NCI-H748 treated with DMSO at 0.1 percent for 48 hours (cell line): ENCODE measurements around the gene LSP1.

Source experiments
- DNase-seq: peaks from one replicate; lab custom pipeline; 2025; lab: John Stamatoyannopoulos, UW

The LSP1 gene

DNA sequence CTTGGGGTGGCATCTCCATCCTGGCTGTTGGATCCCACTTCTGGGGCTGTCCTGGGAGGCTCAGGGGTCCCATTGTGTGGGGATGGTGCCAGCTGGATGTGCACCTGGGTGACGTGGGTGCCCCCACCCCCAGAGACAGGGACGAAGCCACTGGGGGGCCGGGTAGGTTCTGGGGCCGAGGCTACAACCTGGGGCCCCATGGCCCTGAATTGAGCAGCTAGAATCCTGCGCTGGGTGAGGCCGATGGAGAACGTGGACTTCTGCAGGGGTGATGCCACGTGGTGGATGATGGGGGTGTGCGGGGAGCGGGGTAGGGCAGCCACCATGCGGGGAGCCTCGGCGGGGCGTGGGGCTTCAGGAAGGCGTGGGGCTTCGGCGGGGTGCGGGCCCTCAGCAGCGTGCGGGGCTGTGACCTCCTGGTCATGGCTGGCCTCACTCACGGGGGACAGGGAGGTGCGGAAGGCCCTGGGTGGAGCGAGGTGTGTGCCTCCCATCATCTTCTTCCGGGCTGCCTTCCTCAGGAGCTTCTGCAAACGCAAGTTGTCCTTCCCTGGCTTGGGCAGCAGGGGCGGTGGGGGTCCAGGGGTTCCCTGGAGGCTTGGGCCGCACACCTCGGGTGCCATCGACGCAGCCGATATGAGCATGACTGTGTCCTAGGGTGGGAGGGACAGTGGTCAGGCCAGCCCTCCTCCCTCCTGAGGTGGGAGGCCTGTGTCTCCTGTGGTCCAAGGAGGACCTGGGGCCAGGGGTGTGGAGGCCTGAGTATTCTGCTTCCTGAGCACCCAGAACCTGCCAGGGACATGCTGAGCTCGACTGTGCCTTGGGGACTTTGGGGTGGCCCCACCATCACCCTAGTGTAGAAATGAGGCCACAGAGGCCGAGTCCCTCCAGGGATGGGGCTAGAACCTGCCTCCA, 37.3 kb downstream of the LSP1 start:
- no peak for DNase-seq

GRCh38 chr11:1890856-1891830, 38.3 kb downstream of the LSP1 start:
- no peak for DNase-seq

GRCh38 chr11:1891831-1892115, 38.9 kb downstream of the LSP1 start, which contains the start of gene PRR33:
Gene PRR33 (minus strand): TSS chr11:1891895. CDS start chr11:1890584, 1,311 bp downstream.
- no peak for DNase-seq

DNA sequence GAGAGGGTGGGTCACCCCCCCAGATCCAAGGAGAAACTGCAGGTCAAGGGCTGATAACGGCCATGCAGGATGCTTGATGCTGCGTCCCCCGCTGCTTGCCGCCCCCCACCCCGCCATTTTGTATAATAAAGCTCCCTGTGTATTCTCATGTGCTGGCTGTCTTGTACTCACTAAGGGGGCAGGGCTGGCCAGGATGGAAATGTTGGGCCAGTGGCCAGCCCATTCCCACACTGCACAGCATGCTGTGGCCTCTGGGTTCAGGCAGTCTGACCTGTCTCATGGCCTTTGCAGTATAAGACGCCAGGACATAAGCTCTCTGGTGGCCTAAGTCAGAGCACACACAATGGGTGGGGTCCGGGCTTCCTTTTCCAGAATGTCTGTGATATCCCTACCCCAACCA, 39.2 kb downstream of the LSP1 start:
- no peak for DNase-seq

- no peak for DNase-seq
Observed at GRCh38 chr11:1892558-1892957, 39.7 kb downstream of the LSP1 start.

DNA sequence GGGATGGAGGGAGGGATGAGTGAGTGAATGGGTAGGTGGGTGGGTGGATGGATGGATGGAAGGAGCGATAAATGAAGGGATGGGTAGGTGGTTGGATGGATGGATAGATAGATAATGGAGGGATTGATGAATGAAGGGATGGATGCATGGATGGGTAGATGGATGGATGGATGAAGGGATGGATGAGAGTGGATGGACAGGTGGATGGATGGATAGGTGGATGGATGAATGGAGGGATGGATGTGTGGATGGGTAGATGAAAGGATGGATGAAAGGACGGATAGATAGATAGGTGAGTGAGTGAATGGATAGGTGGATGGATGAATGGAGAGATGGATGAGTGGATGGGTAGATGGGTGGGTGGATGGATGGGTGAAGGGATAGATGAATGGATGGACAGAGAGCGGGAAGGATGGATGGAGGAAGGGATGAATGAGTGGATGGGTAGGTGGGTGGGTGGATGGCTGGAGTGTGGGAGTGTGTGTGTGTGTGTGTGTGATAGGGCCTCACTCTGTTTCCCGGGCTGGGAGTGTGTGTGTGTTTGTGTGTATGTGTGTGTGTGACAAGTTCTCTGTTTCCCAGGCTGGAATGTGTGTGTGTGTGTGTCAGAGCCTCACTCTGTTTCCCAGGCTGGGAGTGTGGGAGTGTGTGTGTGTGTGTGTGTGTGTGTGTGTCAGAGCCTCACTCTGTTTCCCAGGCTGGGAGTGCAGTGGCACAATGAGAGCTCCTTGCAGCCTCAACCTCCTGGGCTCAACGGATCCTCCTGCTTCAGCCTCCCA, 40.9 kb downstream of the LSP1 start:
- DNase-seq, result no peak

- no peak for DNase-seq
Observed at GRCh38 chr11:1894759-1895158, 41.9 kb downstream of the LSP1 start.

DNA sequence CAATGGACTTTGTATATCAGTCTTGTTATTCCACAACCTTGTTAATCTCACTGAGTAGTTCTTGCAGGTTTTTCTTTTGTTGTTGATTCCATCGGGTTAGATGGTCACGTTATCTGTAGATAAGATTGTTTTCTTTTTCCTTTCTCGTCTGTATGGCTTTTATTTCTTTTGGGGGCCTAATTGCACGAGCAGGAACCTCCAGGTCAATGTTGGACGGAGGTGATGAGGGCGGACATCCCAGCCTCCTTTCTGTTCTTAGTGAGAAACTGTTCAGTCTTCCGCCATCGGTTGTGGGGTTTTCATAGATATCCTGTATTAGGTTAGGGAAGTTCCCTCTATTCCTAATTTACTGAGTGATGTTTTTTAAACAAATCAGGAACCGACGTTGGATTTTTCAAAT, 43.6 kb downstream of the LSP1 start:
- no peak for DNase-seq

- no peak for DNase-seq
Observed at GRCh38 chr11:1896923-1897322, 44.0 kb downstream of the LSP1 start.

GRCh38 chr11:1899090-1899489, 46.2 kb downstream of the LSP1 start:
- DNase-seq, result no peak

DNA sequence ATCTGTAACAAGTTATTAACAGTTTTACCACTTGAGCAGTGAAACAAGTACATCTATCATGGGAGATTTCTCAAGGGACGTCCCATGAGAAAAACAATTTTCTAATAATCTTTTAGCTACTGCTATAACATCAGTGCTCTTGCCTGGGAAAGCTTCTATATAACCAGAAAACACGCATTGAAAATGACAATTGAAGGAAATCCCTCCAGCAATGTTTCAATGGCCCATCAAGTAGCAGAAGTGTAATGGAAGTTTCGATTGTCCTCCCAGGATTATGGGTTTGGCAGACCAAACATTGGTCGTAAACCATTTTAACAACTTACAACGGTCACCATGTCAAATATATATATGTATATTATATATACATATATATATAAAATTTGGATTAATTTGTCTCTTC, 46.8 kb downstream of the LSP1 start:
- DNase-seq, result no peak

DNA sequence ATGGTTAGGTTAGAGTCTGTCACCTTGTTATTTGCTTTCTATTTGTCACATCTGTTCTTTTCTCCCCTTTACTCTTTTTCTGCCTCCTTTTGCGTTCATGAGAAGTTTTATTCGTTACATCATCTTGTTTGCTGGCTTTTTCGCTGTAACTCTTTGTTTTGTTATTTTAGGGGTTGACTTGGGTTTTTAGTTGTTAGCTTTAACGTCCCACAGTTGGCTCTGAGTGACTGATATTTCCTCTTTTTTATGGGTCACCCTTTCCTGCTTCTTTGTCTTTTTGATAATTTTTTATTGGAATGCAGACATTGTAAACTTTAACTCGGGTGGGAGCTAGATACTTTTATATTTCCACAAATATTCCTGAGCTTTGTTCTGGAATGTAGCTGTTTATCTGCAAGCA, 53.3 kb downstream of the LSP1 start:
- no peak for DNase-seq

DNA sequence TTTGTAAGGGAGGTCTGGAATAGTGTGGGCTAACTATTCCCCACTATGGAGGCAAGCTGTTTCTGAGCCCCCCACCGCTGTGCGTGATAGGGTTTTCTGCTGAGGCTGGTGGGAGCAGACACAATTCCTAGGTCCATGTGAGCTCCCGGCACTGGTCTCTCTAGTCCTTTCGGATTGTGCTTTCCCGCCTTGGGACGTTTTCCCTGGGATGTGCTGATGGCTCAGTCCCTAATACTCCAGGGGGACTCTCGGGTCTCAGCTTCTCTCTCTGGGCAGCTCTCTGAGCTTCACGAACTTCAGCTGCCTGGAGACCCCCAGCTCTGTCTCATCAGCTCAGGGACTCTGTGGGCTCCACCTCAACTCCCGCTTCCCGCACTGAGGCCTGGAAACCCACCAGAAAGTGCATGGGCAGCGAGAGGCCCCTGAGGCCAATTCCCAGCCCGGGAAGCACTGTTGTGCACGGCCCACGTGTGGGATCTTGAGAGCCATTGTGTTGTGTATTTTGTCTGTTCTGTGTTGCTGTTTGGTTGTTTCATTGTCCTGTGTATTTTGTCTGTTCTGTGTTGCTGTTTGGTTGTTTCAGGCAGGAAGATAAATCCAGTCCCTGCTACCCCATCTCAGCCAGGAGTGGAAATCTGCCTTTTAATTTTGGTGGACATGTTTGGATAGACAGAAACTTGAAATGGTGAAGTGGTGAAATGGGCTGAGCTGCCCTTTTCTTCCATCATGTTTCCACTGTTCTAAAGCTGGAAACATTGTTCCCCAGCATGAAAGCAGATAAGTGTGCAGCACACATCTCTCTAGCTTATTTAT, 53.9 kb downstream of the LSP1 start:
- DNase-seq, result no peak

- no peak for DNase-seq
Observed at GRCh38 chr11:1908618-1909017, 55.7 kb downstream of the LSP1 start.

GRCh38 chr11:1909524-1909923, 56.6 kb downstream of the LSP1 start:
- no peak for DNase-seq

GRCh38 chr11:1912289-1912878, 59.5 kb downstream of the LSP1 start:
- DNase-seq, result no peak

- no peak for DNase-seq
Observed at GRCh38 chr11:1913271-1914060, 60.6 kb downstream of the LSP1 start.

DNA sequence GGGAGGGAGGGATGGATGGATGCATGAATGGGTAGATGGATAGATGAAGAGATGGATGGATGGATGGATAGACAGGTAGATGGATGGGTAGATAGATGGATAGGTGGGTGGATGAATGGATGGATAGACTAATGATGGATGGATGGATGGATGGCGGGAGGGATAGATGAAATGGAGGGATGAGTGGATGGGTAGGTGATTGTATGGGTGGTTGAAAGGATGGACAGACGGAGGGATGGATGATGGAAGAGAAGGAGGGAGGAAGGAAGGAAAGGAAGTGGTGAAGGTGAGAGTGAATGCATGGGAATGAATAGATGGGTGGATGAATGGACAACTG, 62.9 kb downstream of the LSP1 start:
- DNase-seq, result no peak

GRCh38 chr11:1916132-1916985, 63.5 kb downstream of the LSP1 start:
- no peak for DNase-seq
